HFFc6 (cell line): Measurements from ENCODE around the gene PSENEN. TPM values are rescaled to one million over a fixed set of nuclear protein-coding genes. Genes with fewer than 3 reads are reported as not detected.

Experiments used
- DNase-seq: peaks from one replicate; pipeline ENCODE4 v3.0.0-alpha.2; 2018
- H3K27ac Mint-ChIP-seq: 2 replicates; pipeline ENCODE4 v1.8.0; 2020; ENCODE audit warnings: mild to moderate bottlenecking, mixed read lengths
- H3K27me3 Mint-ChIP-seq: 2 replicates; pipeline ENCODE4 v1.8.0; 2021; ENCODE audit warnings: mild to moderate bottlenecking, moderate library complexity, mixed read lengths; ENCODE audit not compliant: insufficient read depth
- H3K36me3 Mint-ChIP-seq: 2 replicates; pipeline ENCODE4 v1.8.0; 2021; ENCODE audit warnings: low read depth, mixed read lengths
- H3K4me1 Mint-ChIP-seq: 2 replicates; pipeline ENCODE4 v1.8.0; 2020; ENCODE audit warnings: low read depth, mixed read lengths
- H3K4me3 Mint-ChIP-seq: 2 replicates; pipeline ENCODE4 v1.8.0; 2020; ENCODE audit warnings: mild to moderate bottlenecking, moderate library complexity, mixed read lengths
- H3K9me3 Mint-ChIP-seq: 2 replicates; pipeline ENCODE4 v1.8.0; 2020; ENCODE audit warnings: mild to moderate bottlenecking, mixed read lengths
- CTCF ChIP-seq: fragments of 200-600 bp; sonication (generic); IDR thresholded peaks from 2 replicates; pipeline ENCODE4 v1.5.0; 2021; ENCODE audit warnings: antibody characterized with exemption, mild to moderate bottlenecking
- total RNA-seq, 6 experiments: library from RNA; stranded (reverse); fragmentation: NEBNext Ultra II Directional; extraction: Animal tissue kit (Norgen Biotek cat#: 25700); gene quantifications; 2 replicates in 1 of 6; 3 replicates in 5 of 6; pipeline ENCODE4 v1.2.3, GENCODE V29; 2021

PSENEN gene
- total RNA-seq, 6 experiments from 2014 or later = 68.2 to 86.6 (median 74.9) TPM

- peak within 1 kb of the TSS; percentile 99 for H3K27ac Mint-ChIP-seq
- H3K27me3 Mint-ChIP-seq = peaks cover 9% of the 10 kb centered on the region
- DNase-seq = peak; percentile 61
- peaks cover 12% of the 10 kb centered on the region; the same call in 1 of the 2 replicates for H3K36me3 Mint-ChIP-seq
- no peaks in the 10 kb centered on the region for H3K9me3 Mint-ChIP-seq
- TF ChIP-seq CTCF = no peak
- peak within 1 kb of the TSS; percentile 92 for H3K4me3 Mint-ChIP-seq
- peaks cover 42% of the 10 kb centered on the region for H3K4me1 Mint-ChIP-seq
These were observed 11.2 kb downstream of the PSENEN start, which contains the start of gene HSPB6 for GRCh38 chr19:35756377-35757230. Gene HSPB6 (minus strand): TSS chr19:35757029. CDS start chr19:35757008, 21 bp downstream.

GRCh38 chr19:35757231-35757748 is 11.8 kb downstream of the PSENEN start:
- DNase-seq = peak; percentile 89
- Mint-ChIP-seq H3K4me3 (peak overlapping the region; percentile 92), H3K36me3 (peaks cover 17% of the 10 kb centered on the region; the same call in 1 of the 2 replicates), H3K4me1 (peaks cover 42% of the 10 kb centered on the region), H3K9me3 (no peaks in the 10 kb centered on the region), H3K27me3 (peaks cover 9% of the 10 kb centered on the region), H3K27ac (peak overlapping the region; percentile 99)
- peak; percentile 29; the same call in 1 of the 2 replicates for TF ChIP-seq CTCF

- DNase-seq = peak; percentile 100
- Mint-ChIP-seq H3K27me3 (peaks cover 9% of the 10 kb centered on the region), H3K36me3 (peaks cover 17% of the 10 kb centered on the region; the same call in 1 of the 2 replicates), H3K9me3 (no peaks in the 10 kb centered on the region), H3K4me3 (peak within 1 kb of the TSS; percentile 92), H3K4me1 (peaks cover 42% of the 10 kb centered on the region), H3K27ac (peak within 1 kb of the TSS; percentile 99)
- no peak for TF ChIP-seq CTCF
These were observed 12.5 kb downstream of the PSENEN start, which contains the start of gene PROSER3 for GRCh38 chr19:35757749-35758608. Gene PROSER3 (plus strand): TSS chr19:35758176. CDS start chr19:35758216, 40 bp downstream.

- peaks cover 17% of the 10 kb centered on the region; the same call in 1 of the 2 replicates for H3K36me3 Mint-ChIP-seq
- H3K27me3 Mint-ChIP-seq = peaks cover 6% of the 10 kb centered on the region
- H3K4me3 Mint-ChIP-seq = peak overlapping the region; percentile 92
- TF ChIP-seq CTCF = no peak
- H3K9me3 Mint-ChIP-seq = no peaks in the 10 kb centered on the region
- peaks cover 37% of the 10 kb centered on the region for H3K4me1 Mint-ChIP-seq
- H3K27ac Mint-ChIP-seq = no peak overlapping the region
- no peak for DNase-seq
These were observed 14.2 kb downstream of the PSENEN start for GRCh38 chr19:35759697-35760096.

GRCh38 chr19:35760711-35761349 is 15.4 kb downstream of the PSENEN start:
- DNase-seq = no peak
- no peak overlapping the region for H3K4me3 Mint-ChIP-seq
- peaks cover 32% of the 10 kb centered on the region for H3K4me1 Mint-ChIP-seq
- peaks cover 17% of the 10 kb centered on the region; the same call in 1 of the 2 replicates for H3K36me3 Mint-ChIP-seq
- H3K9me3 Mint-ChIP-seq = no peaks in the 10 kb centered on the region
- peaks cover 4% of the 10 kb centered on the region; the same call in 1 of the 2 replicates for H3K27me3 Mint-ChIP-seq
- H3K27ac Mint-ChIP-seq = no peak overlapping the region
- TF ChIP-seq CTCF = no peak; the same call in 1 of the 2 replicates
